ENCODE data around the gene FRMD4A. TPM values are rescaled to one million over a fixed set of nuclear protein-coding genes. Genes with fewer than 3 reads are reported as not detected.

FRMD4A gene
- total RNA-seq, 2 donors from 2014 or later = 55.9 to 81.0 TPM

DNA sequence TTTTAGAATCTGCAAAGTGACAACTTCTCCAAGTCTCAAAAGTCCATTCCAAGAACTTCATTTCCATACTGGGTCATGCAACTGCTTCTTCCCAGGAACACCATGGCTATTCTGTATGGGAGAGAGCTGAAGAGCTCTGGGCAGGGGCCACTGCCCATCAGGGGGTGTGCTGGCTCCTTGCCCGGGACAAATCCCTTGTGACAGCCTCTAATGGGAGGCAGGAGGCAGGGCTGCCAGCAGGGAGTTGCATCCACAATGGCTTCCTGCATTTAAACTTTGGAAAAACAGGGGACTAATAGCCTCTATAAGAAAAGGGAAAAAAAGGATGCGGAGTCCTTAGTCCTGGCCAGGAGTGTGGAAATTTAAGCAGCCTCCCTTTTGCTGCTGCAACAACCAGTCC, 18.4 kb upstream of the FRMD4A start:
- Histone ChIP-seq H3K4me1 (ENCODE audit: control insufficient read depth in 1 of 2, low read depth in 2 of 2) (no peaks in the 10 kb centered on the region), H3K27ac (no peak overlapping the region), H3K9me3 (no peaks in the 10 kb centered on the region), H3K4me3 (no peak overlapping the region), H3K36me3 (no peaks in the 10 kb centered on the region), H3K27me3 (replicated peaks; ENCODE audit: insufficient read depth) (no peaks in the 10 kb centered on the region)
- TF ChIP-seq CTCF (IDR thresholded peaks at IDR 0.05) = no peak
- ATAC-seq (ENCODE audit: insufficient number of reproducible peaks, low FRiP score, low read depth) (no peak), DNase-seq (ENCODE audit: low spot score) (no peak)

DNA sequence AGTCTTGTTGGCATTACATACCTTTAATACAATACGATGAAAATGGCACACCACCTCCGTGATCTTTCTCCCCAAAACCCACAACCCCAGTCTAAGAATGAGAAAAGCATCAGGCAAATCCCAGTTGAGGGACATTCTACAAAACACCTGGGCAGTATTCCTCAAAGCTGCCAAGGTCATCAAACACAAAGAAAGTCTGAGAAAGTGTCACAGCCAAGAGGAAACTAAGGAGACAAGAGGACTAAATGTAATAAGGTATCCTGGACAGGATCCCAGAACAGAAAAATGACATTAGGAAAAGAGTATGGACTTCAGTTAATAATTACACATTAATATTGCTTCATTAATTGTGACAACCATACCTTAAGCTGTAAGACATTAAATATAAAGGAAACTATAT, 14.5 kb upstream of the FRMD4A start:
- Histone ChIP-seq H3K36me3 (no peaks in the 10 kb centered on the region), H3K27me3 (replicated peaks; ENCODE audit: insufficient read depth) (no peaks in the 10 kb centered on the region), H3K4me1 (ENCODE audit: control insufficient read depth in 1 of 2, low read depth in 2 of 2) (no peaks in the 10 kb centered on the region), H3K27ac (no peak overlapping the region), H3K9me3 (no peaks in the 10 kb centered on the region), H3K4me3 (no peak overlapping the region)
- TF ChIP-seq CTCF (IDR thresholded peaks at IDR 0.05) = no peak
- ATAC-seq (ENCODE audit: insufficient number of reproducible peaks, low FRiP score, low read depth) (no peak), DNase-seq (ENCODE audit: low spot score) (no peak)

DNA sequence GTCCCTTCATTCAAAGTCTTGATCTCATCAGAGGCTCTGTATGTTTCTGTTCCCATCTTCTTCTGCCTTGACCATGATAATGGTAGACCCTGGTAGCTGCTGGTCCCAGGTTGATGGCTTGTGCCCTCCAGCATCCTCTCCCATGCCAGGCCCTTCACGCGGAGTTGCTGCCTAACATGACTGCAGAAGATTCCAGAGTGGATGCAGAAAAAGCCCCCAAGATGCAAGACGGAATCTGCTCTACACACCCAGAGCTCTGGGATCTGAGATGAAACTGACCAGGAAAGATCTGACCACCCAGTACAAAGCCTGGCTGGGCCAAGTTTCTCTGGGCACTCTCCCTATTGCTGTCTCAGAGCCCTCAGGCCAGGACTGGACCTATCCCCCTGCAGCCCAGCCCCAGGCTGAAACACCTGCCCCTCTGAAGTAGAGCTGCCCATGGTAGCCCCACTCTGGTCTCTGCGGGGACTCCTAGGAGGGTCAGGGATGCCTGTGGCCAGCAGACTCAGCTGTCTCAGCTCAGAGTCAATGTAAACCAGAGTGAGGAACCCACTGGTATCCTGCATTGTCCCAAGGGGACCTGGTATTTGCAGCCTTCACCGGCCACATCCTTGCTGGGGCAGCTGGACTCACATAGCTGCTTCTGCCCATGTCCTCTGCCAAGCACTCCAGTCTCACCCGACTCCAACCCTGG, 9.5 kb upstream of the FRMD4A start:
- H3K36me3 ChIP-seq = no peaks in the 10 kb centered on the region
- H3K4me1 ChIP-seq (ENCODE audit: control insufficient read depth in 1 of 2, low read depth in 2 of 2) = no peaks in the 10 kb centered on the region
- TF ChIP-seq CTCF (IDR thresholded peaks at IDR 0.05) = no peak
- H3K4me3 ChIP-seq = no peak overlapping the region
- no peak overlapping the region for H3K27ac ChIP-seq
- DNase-seq (ENCODE audit: low spot score) (no peak), ATAC-seq (ENCODE audit: insufficient number of reproducible peaks, low FRiP score, low read depth) (no peak)
- H3K27me3 ChIP-seq (replicated peaks; ENCODE audit: insufficient read depth) = no peaks in the 10 kb centered on the region
- H3K9me3 ChIP-seq = no peaks in the 10 kb centered on the region

GRCh38 chr10:14336736-14337135, 6.0 kb upstream of the FRMD4A start:
- DNase-seq (ENCODE audit: low spot score) (no peak), ATAC-seq (ENCODE audit: insufficient number of reproducible peaks, low FRiP score, low read depth) (no peak)
- Histone ChIP-seq H3K4me3 (no peak overlapping the region), H3K27me3 (replicated peaks; ENCODE audit: insufficient read depth) (no peaks in the 10 kb centered on the region), H3K36me3 (no peaks in the 10 kb centered on the region), H3K9me3 (no peaks in the 10 kb centered on the region), H3K27ac (no peak overlapping the region), H3K4me1 (ENCODE audit: control insufficient read depth in 1 of 2, low read depth in 2 of 2) (no peaks in the 10 kb centered on the region)
- no peak for TF ChIP-seq CTCF (IDR thresholded peaks at IDR 0.05)

- TF ChIP-seq CTCF (IDR thresholded peaks at IDR 0.05) = no peak
- no peak overlapping the region for H3K4me3 ChIP-seq
- no peak overlapping the region for H3K27ac ChIP-seq
- no peaks in the 10 kb centered on the region for H3K9me3 ChIP-seq
- no peaks in the 10 kb centered on the region for H3K4me1 ChIP-seq (ENCODE audit: control insufficient read depth in 1 of 2, low read depth in 2 of 2)
- DNase-seq (ENCODE audit: low spot score) (no peak), ATAC-seq (ENCODE audit: insufficient number of reproducible peaks, low FRiP score, low read depth) (no peak)
- no peaks in the 10 kb centered on the region for H3K27me3 ChIP-seq (replicated peaks; ENCODE audit: insufficient read depth)
- H3K36me3 ChIP-seq = no peaks in the 10 kb centered on the region
Observed at GRCh38 chr10:14334771-14335170, 4.0 kb upstream of the FRMD4A start.
